HepG2 (cell line): ENCODE measurements around the gene ADRA2B. TPM values are rescaled to one million over a fixed set of nuclear protein-coding genes. Genes with fewer than 3 reads are reported as not detected.

Experiments used
- ATAC-seq: fragments of 200-7000 bp; cut with Tn5 transposase; 3 replicates; pipeline ENCODE4 v1.9.1; 2020; ENCODE audit warnings: mild to moderate bottlenecking, moderate library complexity
- BruUV-seq: library from RNA; stranded (reverse); fragments of 400-500 nt; replicated peaks from 2 replicates; lab custom pipeline; 2021; lab: Mats Ljungman, UMichigan
- CTCF ChIA-PET: fragments of 300-600 bp; formaldehyde crosslinking; extraction: SDS; loops from one replicate; lab custom pipeline; 2021; ENCODE audit warnings: low total read pairs, inconsistent platforms, low intra/inter-chr PET ratio; lab: Yijun Ruan, JAX
- POLR2A ChIA-PET: fragments of 350-600 bp; sonication (Branson Sonifier 250); formaldehyde crosslinking; loops from one replicate; lab custom pipeline; 2020; ENCODE audit warnings: antibody characterized with exemption, inconsistent platforms; lab: Yijun Ruan, JAX
- DNase-seq: peaks from one replicate; pipeline ENCODE4 v3.0.0-alpha.2; 2015; ENCODE audit warnings: low spot score
- FAIRE-seq: peaks from 3 replicates; lab custom pipeline; 2011; peaks lifted over from hg19 to GRCh38; lab: Jason Lieb, UNC
- H2AFZ ChIP-seq: one replicate; pipeline ENCODE4 v1.6.1; 2011; ENCODE audit warnings: low read length, inconsistent platforms
- H3K27ac ChIP-seq: fragments of 300-600 bp; 3 replicates; pipeline ENCODE4 v1.8.0; 2011; ENCODE audit warnings: mixed run types, mild to moderate bottlenecking, mixed read lengths, low read length, inconsistent platforms; ENCODE audit not compliant: insufficient read depth; ENCODE audit errors: extremely low read length
- H3K27me3 ChIP-seq, 2 experiments: fragments of 200-600 bp in 1 of 2; 2 replicates in 1 of 2; 3 replicates in 1 of 2; pipeline versions ENCODE4 v1.6.0 to v1.8.0; 2011; ENCODE audit warnings: low read length in 2 of 2, mild to moderate bottlenecking in 2 of 2, moderate library complexity in 2 of 2, inconsistent platforms in 1 of 2; ENCODE audit not compliant: insufficient read depth in 2 of 2, control insufficient read depth in 1 of 2
- H3K36me3 ChIP-seq, 2 experiments: fragments of 200-600 bp in 1 of 2; replicated peaks in 1 of 2; 2 replicates in 1 of 2; 3 replicates in 1 of 2; pipeline versions ENCODE4 v1.5.1 to v1.8.0; 2011; ENCODE audit warnings: low read length in 2 of 2, inconsistent platforms in 1 of 2; ENCODE audit not compliant: insufficient read depth in 2 of 2, control insufficient read depth in 1 of 2
- H3K4me1 ChIP-seq: 2 replicates; pipeline ENCODE4 v1.5.1; 2012; ENCODE audit warnings: low read length, inconsistent platforms; ENCODE audit not compliant: insufficient read depth
- H3K4me2 ChIP-seq: 2 replicates; pipeline ENCODE4 v1.6.0; 2011; ENCODE audit warnings: low read depth, low read length, inconsistent platforms
- H3K4me3 ChIP-seq, 3 experiments: fragments of 200-600 bp in 1 of 3; sonication (generic), shearing (Covaris generic) in 1 of 3; replicated peaks in 1 of 3; 2 replicates each; pipeline ENCODE4 v1.5.1; 2011 to 2016; ENCODE audit warnings: low read length in 3 of 3, inconsistent platforms in 2 of 3, low read depth in 2 of 3, mild to moderate bottlenecking in 2 of 3, control low read depth in 1 of 3, mixed read lengths in 1 of 3; ENCODE audit not compliant: insufficient read depth in 1 of 3
- H3K79me2 ChIP-seq: one replicate; pipeline ENCODE4 v1.6.1; 2011; ENCODE audit warnings: low read length, inconsistent platforms; ENCODE audit not compliant: insufficient read depth
- H3K9ac ChIP-seq: 2 replicates; pipeline ENCODE4 v1.6.0; 2011; ENCODE audit warnings: mild to moderate bottlenecking, low read depth, low read length, inconsistent platforms; ENCODE audit not compliant: insufficient read depth
- H3K9me3 ChIP-seq: 2 replicates; pipeline ENCODE4 v1.5.1; 2012; ENCODE audit warnings: mild to moderate bottlenecking, low read length
- H4K20me1 ChIP-seq: 2 replicates; pipeline ENCODE4 v1.6.0; 2011; ENCODE audit warnings: inconsistent platforms, mild to moderate bottlenecking, low read length, moderate library complexity; ENCODE audit not compliant: insufficient read depth
- ARNT2 ChIP-seq: sonication (generic); formaldehyde crosslinking; IDR thresholded peaks from 2 replicates; pipeline ENCODE4 v1.8.0; 2022; ENCODE audit warnings: mild to moderate bottlenecking, low read depth, missing genetic modification reagents, moderate library complexity
- KDM5A ChIP-seq: fragments of 200-600 bp; sonication (generic); IDR thresholded peaks from 2 replicates; pipeline ENCODE4 v1.7.0; 2018; ENCODE audit warnings: antibody characterized with exemption, mild to moderate bottlenecking, low read length, borderline replicate concordance
- KLF15 ChIP-seq: sonication (generic); formaldehyde crosslinking; IDR thresholded peaks from 2 replicates; pipeline ENCODE4 v1.8.1; 2023; ENCODE audit warnings: borderline replicate concordance, mild to moderate bottlenecking, inconsistent platforms, missing genetic modification reagents, mixed read lengths
- MEIS1 ChIP-seq: sonication (generic); formaldehyde crosslinking; IDR thresholded peaks from 2 replicates; pipeline ENCODE4 v1.9.0; 2021; ENCODE audit warnings: mild to moderate bottlenecking, missing genetic modification reagents, moderate library complexity, borderline replicate concordance
- NFKBIZ ChIP-seq: IDR thresholded peaks from 2 replicates; pipeline ENCODE4 v1.6.1; 2018; ENCODE audit warnings: missing genetic modification reagents, missing compliant biosample characterization
- NKX3-1 ChIP-seq: sonication (generic); formaldehyde crosslinking; IDR thresholded peaks from 2 replicates; pipeline ENCODE4 v1.5.0; 2020; ENCODE audit warnings: missing genetic modification reagents
- TCF7 ChIP-seq: sonication (generic); IDR thresholded peaks from 2 replicates; pipeline ENCODE4 v1.6.1; 2016; ENCODE audit warnings: antibody characterized with exemption, low read depth
- U2AF1 ChIP-seq: fragments of 200-400 bp; formaldehyde crosslinking; optimal IDR thresholded peaks from 2 replicates; pipeline ENCODE3; 2017; ENCODE audit warnings: mild to moderate bottlenecking, low read depth, low read length
- ZC3H4 ChIP-seq: sonication (generic); formaldehyde crosslinking; IDR thresholded peaks from 2 replicates; pipeline ENCODE4 v1.4.0; 2020; ENCODE audit warnings: missing genetic modification reagents, borderline replicate concordance
- ZNF232 ChIP-seq: sonication (generic); formaldehyde crosslinking; IDR thresholded peaks from 2 replicates; pipeline ENCODE4 v1.4.0; 2020; ENCODE audit warnings: missing genetic modification reagents, borderline replicate concordance
- ZNF563 ChIP-seq: sonication (generic); formaldehyde crosslinking; IDR thresholded peaks from 2 replicates; pipeline ENCODE4 v1.8.0; 2022; ENCODE audit warnings: mild to moderate bottlenecking, moderate library complexity, missing genetic modification reagents
- ZSCAN21 ChIP-seq: sonication (generic); formaldehyde crosslinking; IDR thresholded peaks from 2 replicates; pipeline ENCODE4 v1.8.0; 2022; ENCODE audit warnings: mild to moderate bottlenecking, missing genetic modification reagents, moderate library complexity, borderline replicate concordance
- WGBS: methylation state at CpG from one replicate; pipeline ENCODE4 v1.1.6; 2017; ENCODE audit warnings: low lambda C conversion rate; 5-methylcytosine and 5-hydroxymethylcytosine counted together
- in situ Hi-C: cut with HindIII; loops from 2 replicates; pipeline ENCODE4 v1.10.0; 2017; ENCODE audit warnings: low pct_unique_long_range_greater_than_20kb; ENCODE audit not compliant: extremely low pct_ligation_motif_present
- intact Hi-C: fragments of 100-400 bp; cut with micrococcal nuclease; formaldehyde crosslinking; loops from one replicate; pipeline ENCODE4 v1.10.0; 2022; ENCODE audit not compliant: unreplicated experiment
- polyA plus RNA-seq, 8 experiments: library from polyadenylated mRNA; depleted of rRNA in 3 of 8; stranded (reverse) in 7 of 8; unstranded in 1 of 8; fragments of >200 nt; fragmentation: Illumina TruSeq in 4 of 8; extraction: Trizol in 4 of 8; gene quantifications; 2 replicates each; pipeline versions ENCODE4 v1.2.1 to v1.2.3, GENCODE V29; 2011 to 2016; ENCODE audit warnings: low read depth in 4 of 8, missing spikeins in 1 of 8, mixed read lengths in 1 of 8; ENCODE audit not compliant: insufficient read depth in 1 of 8
- total RNA-seq, 5 experiments: library from RNA; depleted of rRNA; stranded (reverse); fragments of >200 nt; fragmentation: Illumina TruSeq; extraction: Trizol; gene quantifications; 2 replicates each; pipeline ENCODE4 v1.2.3, GENCODE V29; 2016; ENCODE audit warnings: low read depth in 1 of 5
- TF ChIP-seq, protein P1 (sequence below): sonication (generic); formaldehyde crosslinking; IDR thresholded peaks from 2 replicates; pipeline ENCODE4 v1.4.0; 2020; ENCODE audit warnings: missing genetic modification reagents
- TF ChIP-seq, protein P2 (sequence below): sonication (generic); formaldehyde crosslinking; IDR thresholded peaks from 2 replicates; pipeline ENCODE4 v1.4.0; 2020; ENCODE audit warnings: missing genetic modification reagents, borderline replicate concordance
- TF ChIP-seq, protein P3 (sequence below): sonication (generic); formaldehyde crosslinking; IDR thresholded peaks from 2 replicates; pipeline ENCODE4 v1.4.0; 2020; ENCODE audit warnings: missing genetic modification reagents

ADRA2B gene
- total and polyA plus RNA-seq, 2 of the 13 experiments (the other 11 are each of a cell fraction or from before 2014, with no cell fraction given) = not detected

DNA sequence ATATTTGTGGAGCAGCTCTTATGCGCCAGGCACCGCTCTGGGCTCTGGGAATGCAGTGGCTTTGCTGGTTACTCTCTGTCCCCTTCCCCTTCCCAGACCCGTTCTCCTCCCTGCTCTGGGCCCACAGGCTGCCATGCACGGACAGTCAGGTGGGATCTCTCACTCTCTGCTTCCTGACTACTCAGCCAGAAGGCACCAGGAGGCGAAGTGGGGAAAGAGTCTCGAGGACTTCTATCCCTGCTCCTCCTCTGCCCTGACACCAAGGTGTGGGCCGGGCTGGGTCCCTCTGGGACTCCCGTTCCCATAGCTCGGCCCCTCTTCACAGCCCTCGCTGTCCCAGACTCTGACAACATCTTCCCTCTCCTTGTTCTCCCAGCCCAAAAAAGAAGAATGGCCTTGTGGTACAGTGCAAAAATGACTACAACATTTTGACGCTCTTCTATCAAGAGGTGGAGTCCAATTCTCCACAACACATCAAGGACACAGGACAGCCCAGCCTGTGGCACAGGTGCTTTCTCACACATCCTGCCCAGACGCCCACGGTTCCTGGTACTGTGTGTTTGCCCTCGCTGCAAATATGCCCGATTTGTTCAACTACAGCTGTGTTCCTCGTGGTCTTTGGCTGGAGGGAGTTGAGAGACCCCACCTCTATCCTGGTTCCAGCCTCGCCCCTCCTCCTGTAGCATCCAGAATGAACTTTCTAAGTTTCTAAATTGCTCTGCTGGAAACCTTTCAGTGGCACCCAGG, 42.9 kb upstream of the ADRA2B start:
- H4K20me1 ChIP-seq = no peaks in the 10 kb centered on the region
- H3K9me3 ChIP-seq = no peaks in the 10 kb centered on the region
- no peak for FAIRE-seq
- CTCF ChIA-PET = no interaction called here
- H3K4me3 ChIP-seq = no peak overlapping the region
- H3K9ac ChIP-seq = no peak overlapping the region
- H2AFZ ChIP-seq = no peak overlapping the region
- H3K27ac ChIP-seq = no peak overlapping the region
- in situ Hi-C loops (no loop called here), intact Hi-C loops (no loop called here)
- 35% methylated on average over 17 of the region's 17 CpGs for WGBS
- no peak for DNase-seq
- peak; percentile 5; the same call in 1 of the 3 replicates for ATAC-seq
- peaks cover 15 to 68% of the 10 kb centered on the region in 2 experiments for H3K27me3 ChIP-seq
- H3K4me1 ChIP-seq = peaks cover 22% of the 10 kb centered on the region
- H3K79me2 ChIP-seq = no peaks in the 10 kb centered on the region
- BruUV-seq = no TSS peak
- no peak overlapping the region for H3K4me2 ChIP-seq
- POLR2A ChIA-PET = no interaction called here
- no peaks in the 10 kb centered on the region for H3K36me3 ChIP-seq
- no peak for TF ChIP-seq NKX3-1 (CRISPR knock-in tag)
- no peak for TF ChIP-seq KDM5A
- TF ChIP-seq ZSCAN21 (CRISPR knock-in tag) = no peak
- TF ChIP-seq MEIS1 (CRISPR knock-in tag) = no peak
- no peak for TF ChIP-seq KLF15 (CRISPR knock-in tag)
- TF ChIP-seq, protein P1, sequence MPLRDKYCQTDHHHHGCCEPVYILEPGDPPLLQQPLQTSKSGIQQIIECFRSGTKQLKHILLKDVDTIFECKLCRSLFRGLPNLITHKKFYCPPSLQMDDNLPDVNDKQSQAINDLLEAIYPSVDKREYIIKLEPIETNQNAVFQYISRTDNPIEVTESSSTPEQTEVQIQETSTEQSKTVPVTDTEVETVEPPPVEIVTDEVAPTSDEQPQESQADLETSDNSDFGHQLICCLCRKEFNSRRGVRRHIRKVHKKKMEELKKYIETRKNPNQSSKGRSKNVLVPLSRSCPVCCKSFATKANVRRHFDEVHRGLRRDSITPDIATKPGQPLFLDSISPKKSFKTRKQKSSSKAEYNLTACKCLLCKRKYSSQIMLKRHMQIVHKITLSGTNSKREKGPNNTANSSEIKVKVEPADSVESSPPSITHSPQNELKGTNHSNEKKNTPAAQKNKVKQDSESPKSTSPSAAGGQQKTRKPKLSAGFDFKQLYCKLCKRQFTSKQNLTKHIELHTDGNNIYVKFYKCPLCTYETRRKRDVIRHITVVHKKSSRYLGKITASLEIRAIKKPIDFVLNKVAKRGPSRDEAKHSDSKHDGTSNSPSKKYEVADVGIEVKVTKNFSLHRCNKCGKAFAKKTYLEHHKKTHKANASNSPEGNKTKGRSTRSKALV (CRISPR knock-in tag) = no peak
- no peak for TF ChIP-seq TCF7
- TF ChIP-seq ZNF232 = no peak
- TF ChIP-seq ARNT2 (CRISPR knock-in tag) = no peak
- TF ChIP-seq, protein P2, sequence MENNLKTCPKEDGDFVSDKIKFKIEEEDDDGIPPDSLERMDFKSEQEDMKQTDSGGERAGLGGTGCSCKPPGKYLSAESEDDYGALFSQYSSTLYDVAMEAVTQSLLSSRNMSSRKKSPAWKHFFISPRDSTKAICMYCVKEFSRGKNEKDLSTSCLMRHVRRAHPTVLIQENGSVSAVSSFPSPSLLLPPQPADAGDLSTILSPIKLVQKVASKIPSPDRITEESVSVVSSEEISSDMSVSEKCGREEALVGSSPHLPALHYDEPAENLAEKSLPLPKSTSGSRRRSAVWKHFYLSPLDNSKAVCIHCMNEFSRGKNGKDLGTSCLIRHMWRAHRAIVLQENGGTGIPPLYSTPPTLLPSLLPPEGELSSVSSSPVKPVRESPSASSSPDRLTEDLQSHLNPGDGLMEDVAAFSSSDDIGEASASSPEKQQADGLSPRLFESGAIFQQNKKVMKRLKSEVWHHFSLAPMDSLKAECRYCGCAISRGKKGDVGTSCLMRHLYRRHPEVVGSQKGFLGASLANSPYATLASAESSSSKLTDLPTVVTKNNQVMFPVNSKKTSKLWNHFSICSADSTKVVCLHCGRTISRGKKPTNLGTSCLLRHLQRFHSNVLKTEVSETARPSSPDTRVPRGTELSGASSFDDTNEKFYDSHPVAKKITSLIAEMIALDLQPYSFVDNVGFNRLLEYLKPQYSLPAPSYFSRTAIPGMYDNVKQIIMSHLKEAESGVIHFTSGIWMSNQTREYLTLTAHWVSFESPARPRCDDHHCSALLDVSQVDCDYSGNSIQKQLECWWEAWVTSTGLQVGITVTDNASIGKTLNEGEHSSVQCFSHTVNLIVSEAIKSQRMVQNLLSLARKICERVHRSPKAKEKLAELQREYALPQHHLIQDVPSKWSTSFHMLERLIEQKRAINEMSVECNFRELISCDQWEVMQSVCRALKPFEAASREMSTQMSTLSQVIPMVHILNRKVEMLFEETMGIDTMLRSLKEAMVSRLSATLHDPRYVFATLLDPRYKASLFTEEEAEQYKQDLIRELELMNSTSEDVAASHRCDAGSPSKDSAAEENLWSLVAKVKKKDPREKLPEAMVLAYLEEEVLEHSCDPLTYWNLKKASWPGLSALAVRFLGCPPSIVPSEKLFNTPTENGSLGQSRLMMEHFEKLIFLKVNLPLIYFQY (CRISPR knock-in tag) = no peak
- no peak for TF ChIP-seq NFKBIZ (CRISPR knock-in tag)
- TF ChIP-seq, protein P3, sequence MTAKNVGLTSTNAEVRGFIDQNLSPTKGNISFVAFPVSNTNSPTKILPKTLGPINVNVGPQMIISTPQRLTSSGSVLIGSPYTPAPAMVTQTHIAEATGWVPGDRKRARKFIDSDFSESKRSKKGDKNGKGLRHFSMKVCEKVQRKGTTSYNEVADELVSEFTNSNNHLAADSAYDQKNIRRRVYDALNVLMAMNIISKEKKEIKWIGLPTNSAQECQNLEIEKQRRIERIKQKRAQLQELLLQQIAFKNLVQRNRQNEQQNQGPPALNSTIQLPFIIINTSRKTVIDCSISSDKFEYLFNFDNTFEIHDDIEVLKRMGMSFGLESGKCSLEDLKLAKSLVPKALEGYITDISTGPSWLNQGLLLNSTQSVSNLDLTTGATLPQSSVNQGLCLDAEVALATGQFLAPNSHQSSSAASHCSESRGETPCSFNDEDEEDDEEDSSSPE (CRISPR knock-in tag) = no peak
- no peak for TF ChIP-seq ZC3H4 (CRISPR knock-in tag)
- no peak for TF ChIP-seq U2AF1
- no peak for TF ChIP-seq ZNF563
